Activated CD4-positive, CD25-positive, alpha-beta regulatory T cell (primary cell): ENCODE results near the gene PRELID1.
"Not testable (repeated sequence)": the region's sequence is repeated elsewhere in the genome, so short reads cannot be mapped to it uniquely, and the experiment has no call there.

Source experiments
- DNase-seq, 4 experiments: peaks; one replicate each; lab custom pipeline; 2025; lab: John Stamatoyannopoulos, UW

Gene PRELID1

DNA sequence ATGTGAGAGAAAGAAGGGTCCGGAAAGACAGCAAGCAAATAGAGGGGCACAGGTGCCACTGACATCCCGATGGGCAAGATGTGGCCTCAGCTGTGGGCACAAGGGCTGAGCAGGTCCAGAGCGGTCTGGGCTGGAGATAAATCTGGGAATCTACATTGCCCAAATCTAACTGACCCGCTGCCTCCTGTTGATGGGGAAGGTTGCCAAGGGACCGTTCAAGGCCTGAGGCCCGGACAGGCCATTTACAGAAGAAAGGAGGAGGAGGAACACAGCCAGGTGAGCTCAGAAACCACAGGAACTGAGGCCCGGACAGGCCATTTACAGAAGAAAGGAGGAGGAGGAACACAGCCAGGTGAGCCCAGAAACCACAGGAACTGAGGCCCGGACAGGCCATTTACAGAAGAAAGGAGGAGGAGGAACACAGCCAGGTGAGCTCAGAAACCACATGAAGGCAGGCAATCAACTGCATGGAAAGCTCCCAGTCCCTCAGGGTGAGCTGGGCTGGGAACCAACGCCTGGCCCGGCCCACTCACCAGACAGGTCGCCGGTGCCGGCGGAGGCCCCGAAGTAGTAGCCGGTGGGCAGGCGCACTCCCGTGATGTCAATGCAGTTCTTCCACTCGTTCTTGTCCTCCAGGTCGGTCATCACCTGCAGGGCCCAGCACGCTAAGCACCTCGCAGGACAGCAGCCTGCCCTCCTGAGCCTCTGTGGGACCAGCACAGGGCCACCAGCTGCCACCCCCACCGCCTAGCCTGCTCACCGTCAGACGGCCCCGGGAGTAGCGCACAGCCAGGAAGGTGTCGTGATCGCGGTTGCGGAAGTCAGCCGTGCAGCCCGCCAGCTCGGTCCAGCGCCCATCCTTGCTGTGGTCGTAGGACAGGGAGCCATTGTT is 33.2 kb downstream of the PRELID1 start:
- DNase-seq: no peak

DNA sequence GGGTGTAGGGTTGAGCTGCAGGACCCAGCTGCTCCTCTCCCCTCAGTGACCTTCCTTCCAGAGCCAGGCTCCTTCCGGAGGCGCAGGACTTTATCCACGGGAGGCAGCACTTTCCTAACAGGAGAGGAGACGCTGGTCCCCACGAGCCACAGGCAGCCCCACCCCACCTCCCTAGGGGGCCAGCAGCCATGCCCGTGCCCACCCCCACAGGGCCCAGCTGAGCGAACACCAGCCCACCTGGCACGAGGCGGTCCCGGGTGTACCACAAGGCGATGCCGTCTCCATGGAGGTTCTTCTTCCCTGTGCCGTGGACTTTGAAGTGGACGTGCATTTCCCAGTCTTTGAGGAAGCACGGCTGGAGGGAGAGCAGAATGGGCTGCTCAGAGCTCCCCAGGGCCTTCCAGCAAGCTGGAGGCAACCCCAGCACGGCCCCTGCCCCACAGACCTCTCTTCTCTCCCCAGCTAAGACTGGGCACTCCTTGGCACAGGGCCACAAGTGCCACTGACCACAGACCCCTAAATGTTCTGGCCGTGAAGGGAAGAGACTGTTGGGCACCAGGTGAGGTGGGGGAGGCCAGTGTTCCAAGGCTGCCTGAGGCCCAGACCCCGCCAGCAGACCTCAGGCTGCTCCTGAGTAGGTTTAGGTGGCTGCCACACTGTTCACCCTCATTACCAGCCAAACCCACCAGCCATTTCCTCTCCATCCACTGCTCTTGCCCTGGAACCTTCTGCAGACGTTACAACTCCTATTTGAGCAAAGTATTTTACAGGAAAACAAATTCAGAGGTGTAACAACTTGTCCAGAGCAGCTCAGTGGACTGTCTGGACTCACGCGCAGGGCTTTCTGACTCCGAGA is 34.9 kb downstream of the PRELID1 start:
- no peak for DNase-seq

- DNase-seq: no peak
These were observed 35.6 kb downstream of the PRELID1 start for GRCh38 chr5:177339107-177339638.

- DNase-seq: not testable (repeated sequence)
These were observed 39.4 kb downstream of the PRELID1 start for GRCh38 chr5:177343000-177343399.

- no peak for DNase-seq
These were observed 40.2 kb downstream of the PRELID1 start for GRCh38 chr5:177343777-177344176.

DNA sequence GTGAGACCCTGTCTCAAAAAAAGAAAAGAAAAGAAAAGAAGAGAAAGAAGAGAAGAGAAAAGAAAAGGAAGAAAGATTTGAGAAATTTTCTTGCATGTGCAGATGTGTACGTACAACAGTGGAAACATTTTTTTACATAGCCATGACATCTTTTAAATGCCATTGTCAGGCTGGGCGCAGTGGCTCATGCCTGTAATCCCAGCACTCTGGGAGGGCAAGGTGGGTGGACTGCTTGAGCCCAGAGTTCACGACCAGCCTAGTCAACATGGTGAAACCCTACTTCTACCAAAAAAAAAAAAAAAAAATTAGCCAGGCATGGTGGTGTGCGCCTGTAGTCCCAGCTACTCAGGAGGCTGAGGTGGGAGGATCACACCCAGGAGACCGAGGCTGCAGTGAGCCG is 41.3 kb downstream of the PRELID1 start:
- DNase-seq: no peak

DNA sequence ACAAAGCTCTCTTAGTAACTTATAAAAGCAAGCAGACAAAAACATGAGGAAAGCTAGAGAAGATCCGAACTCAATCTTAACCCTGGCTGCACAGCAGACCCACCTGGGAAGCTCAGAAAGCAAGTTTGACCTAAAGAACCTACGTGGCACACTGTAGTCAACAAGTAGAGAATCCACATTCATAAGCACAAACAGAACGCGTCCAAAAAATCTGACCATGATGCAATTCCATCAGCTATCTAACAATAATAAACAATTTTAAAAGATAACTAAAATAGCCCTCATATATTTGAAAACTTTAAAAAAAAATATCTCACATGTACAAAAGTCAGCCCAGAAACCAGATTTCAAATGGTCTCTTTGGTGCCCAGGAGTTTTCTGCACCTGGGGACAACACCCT is 43.2 kb downstream of the PRELID1 start:
- no peak for DNase-seq

- no peak for DNase-seq
These were observed 44.1 kb downstream of the PRELID1 start for GRCh38 chr5:177347699-177348098.

DNA sequence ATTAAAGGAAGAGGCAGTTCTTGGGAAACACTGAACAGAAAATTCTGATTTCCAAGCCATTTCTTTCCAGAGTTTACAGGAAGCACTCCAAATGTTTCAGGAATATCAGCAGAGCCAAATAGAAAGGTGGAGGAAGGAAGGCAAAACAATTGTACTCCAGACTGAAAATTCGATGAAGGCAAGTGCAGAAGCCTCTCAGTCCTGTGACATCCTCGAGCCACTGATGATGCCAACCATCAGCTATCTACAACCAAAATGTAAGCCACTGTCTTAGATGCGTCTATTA is 45.7 kb downstream of the PRELID1 start:
- no peak for DNase-seq

DNA sequence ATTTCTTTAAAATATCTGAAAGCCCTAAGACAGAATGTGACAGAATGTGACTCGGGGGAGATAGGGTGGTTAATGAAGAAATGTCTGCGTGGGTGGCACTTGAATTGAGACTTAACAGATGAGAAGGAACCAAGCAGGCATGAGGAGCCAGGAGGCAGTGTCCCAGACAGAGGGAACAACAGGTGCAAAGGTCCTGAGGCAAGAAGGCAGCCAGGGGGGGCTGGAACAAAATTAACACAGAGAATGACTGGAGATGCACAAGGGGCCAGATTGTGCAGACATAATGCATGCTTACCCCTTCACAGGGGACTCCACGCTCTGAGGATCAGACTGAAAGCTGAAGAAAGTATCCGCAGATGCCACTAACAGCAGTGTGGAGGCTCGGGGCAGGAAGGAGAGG is 46.2 kb downstream of the PRELID1 start:
- no peak for DNase-seq

GRCh38 chr5:177350776-177351391 is 47.3 kb downstream of the PRELID1 start:
- no peak for DNase-seq

DNA sequence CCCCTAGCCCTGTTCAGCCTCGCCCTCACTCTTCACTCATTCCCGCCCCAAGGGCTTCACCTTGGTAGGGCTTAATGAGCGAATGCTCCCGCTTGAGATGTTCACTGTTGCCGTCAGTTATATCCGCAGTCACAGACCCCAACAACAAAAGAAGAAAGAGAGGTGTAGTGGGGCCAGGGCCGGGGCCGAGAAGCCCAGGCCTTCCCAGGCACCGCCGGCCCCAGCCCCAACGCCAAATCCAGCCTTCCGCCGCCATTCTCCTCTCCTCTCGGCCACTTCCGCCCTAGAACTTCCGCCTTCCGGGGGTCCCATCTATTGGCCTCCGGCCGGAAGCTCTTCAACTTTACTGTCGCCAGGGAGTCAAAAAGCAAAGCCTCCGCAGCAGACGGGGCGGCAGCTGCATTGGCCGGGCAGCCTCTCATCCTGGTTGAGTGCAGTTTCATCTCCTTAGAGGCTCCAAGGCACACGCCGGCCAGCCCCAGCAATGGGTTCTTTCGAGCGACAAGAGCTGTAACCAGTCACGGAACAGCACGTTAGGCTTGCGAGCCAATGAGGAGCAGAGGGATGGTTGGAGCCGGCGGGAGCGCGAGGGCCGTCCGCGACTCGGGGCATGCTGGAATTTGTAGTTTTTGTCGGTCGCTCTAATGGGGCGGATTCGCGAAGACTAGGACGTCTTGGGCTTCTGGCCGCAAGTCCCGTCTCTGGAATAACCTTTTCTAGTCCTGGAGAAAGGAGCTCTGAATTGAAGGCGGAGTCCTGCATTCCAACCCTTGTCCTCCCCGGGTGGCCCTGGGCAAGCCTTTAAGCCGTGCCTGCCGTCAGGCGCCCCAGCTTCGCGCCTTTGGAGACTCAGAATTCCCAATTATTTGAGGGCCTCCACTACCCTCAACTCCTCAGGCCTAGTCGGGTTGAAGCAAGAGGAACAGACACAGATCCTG is 48.1 kb downstream of the PRELID1 start, which contains the start of gene LMAN2:
TSS of gene LMAN2 (minus strand) at position 277 of the 938 bp plus-strand sequence. CDS start at position 256, 21 bp downstream.
- peak; percentile 82 to 85 (median 84) for DNase-seq

GRCh38 chr5:177353093-177353492 is 49.5 kb downstream of the PRELID1 start:
- no peak for DNase-seq

DNA sequence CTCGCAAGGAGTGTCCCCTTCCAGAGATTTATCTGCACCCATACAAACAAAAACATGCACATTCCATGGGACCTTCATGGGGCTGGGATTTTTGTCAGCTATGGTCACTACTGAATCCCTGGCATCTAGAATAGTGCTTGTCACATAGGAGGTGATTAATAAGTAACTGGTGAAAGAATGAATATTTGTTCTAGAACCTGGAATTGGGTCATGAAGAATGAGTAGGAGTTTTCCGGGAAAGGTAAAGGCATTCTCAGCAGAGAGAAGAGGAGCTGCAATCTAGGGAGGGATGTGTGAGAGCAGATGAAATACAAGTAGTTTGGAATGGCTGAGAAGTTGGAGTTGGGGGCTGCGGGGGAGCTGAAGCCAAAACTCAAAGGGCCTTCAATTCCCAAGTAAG is 50.7 kb downstream of the PRELID1 start:
- DNase-seq: no peak

GRCh38 chr5:177354711-177355110 is 51.1 kb downstream of the PRELID1 start:
- DNase-seq: no peak

- no peak for DNase-seq
These were observed 51.7 kb downstream of the PRELID1 start for GRCh38 chr5:177355162-177355867.

DNA sequence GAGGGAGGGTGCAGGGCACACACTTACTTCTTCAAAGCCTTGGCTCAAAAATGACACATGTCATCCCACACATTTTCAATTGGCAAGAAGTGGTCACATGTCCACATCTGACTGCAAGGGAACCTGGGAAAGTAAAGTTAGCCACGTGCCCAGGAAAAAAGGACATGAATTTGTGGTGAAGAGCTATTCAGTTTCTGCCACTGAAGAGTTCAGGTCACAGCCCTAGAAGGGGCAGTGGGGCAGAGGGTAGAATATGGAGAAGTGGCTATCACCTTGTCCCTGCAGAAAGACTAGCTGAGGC is 52.2 kb downstream of the PRELID1 start:
- DNase-seq: no peak
